Amygdala (tissue), 56 donors: ENCODE results near the gene NEGR1.
"Not testable (repeated sequence)": the region's sequence is repeated elsewhere in the genome, so short reads cannot be mapped to it uniquely, and the experiment has no call there.

Experiments
- DNase-seq, 56 donors: peaks; one replicate each; lab custom pipeline; 2025; lab: John Stamatoyannopoulos, UW

Gene NEGR1

GRCh38 chr1:71964188-71964587 lies 318.2 kb downstream of the NEGR1 start:
- no peak for DNase-seq

- no peak for DNase-seq
Observed at GRCh38 chr1:71956613-71957285, 325.6 kb downstream of the NEGR1 start.

GRCh38 chr1:71950579-71950978 lies 331.8 kb downstream of the NEGR1 start:
- no peak for DNase-seq

- DNase-seq: no peak
Observed at GRCh38 chr1:71949681-71950080, 332.7 kb downstream of the NEGR1 start.

GRCh38 chr1:71948561-71948960 lies 333.8 kb downstream of the NEGR1 start:
- DNase-seq: peak in 1 of 56 donors; percentile 5

GRCh38 chr1:71944006-71944405 lies 338.3 kb downstream of the NEGR1 start:
- DNase-seq: no peak

- no peak for DNase-seq
Observed at GRCh38 chr1:71940261-71940660, 342.1 kb downstream of the NEGR1 start.

- DNase-seq: no peak
Observed at GRCh38 chr1:71930511-71930910, 351.8 kb downstream of the NEGR1 start.

- no peak for DNase-seq
Observed at GRCh38 chr1:71921935-71922559, 360.3 kb downstream of the NEGR1 start.

- DNase-seq: no peak
Observed at GRCh38 chr1:71921204-71921603, 361.1 kb downstream of the NEGR1 start.

- no peak for DNase-seq
Observed at GRCh38 chr1:71920556-71920955, 361.8 kb downstream of the NEGR1 start.

- DNase-seq: no peak
Observed at GRCh38 chr1:71919811-71920509, 362.4 kb downstream of the NEGR1 start.

GRCh38 chr1:71918630-71919029 lies 363.7 kb downstream of the NEGR1 start:
- DNase-seq: no peak

GRCh38 chr1:71916894-71917293 lies 365.4 kb downstream of the NEGR1 start:
- DNase-seq: no peak

GRCh38 chr1:71914626-71915025 lies 367.7 kb downstream of the NEGR1 start:
- DNase-seq: no peak

GRCh38 chr1:71908871-71909390 lies 373.4 kb downstream of the NEGR1 start:
- DNase-seq: no peak

GRCh38 chr1:71908303-71908702 lies 374.0 kb downstream of the NEGR1 start:
- DNase-seq: no peak

GRCh38 chr1:71899881-71900280 lies 382.5 kb downstream of the NEGR1 start:
- DNase-seq: no peak

GRCh38 chr1:71888166-71888565 lies 394.2 kb downstream of the NEGR1 start:
- DNase-seq: not testable (repeated sequence)

- DNase-seq: peak in 1 of 56 donors; percentile 1
Observed at GRCh38 chr1:71885171-71885570, 397.2 kb downstream of the NEGR1 start.

GRCh38 chr1:71882637-71883036 lies 399.7 kb downstream of the NEGR1 start:
- no peak for DNase-seq

GRCh38 chr1:71882226-71882625 lies 400.1 kb downstream of the NEGR1 start:
- no peak for DNase-seq
